ENCODE measurements around the gene IGSF23.

GRCh38 chr19:44649578-44650145, 36.3 kb downstream of the IGSF23 start:
- TF ChIP-seq CTCF (IDR thresholded peaks at IDR 0.05) (no peak), EZH2 (IDR thresholded peaks at IDR 0.05; ENCODE audit: borderline replicate concordance, insufficient read depth, low read depth, low read length, poor library complexity, severe bottlenecking) (no peak)

Measured in B cell (primary cell).